AG09309 (cell line): ENCODE results near the gene ERH.

Experiments
- DNase-seq: peaks from one replicate; pipeline ENCODE4 v3.0.0-alpha.2; 2010; ENCODE audit warnings: low read depth
- H3K4me3 ChIP-seq: 2 replicates; pipeline ENCODE4 v1.5.1; 2011; ENCODE audit warnings: mild to moderate bottlenecking, low read depth, low read length, moderate library complexity; ENCODE audit not compliant: control insufficient read depth
- TF ChIP-seq, protein P1 (sequence below): IDR thresholded peaks from 2 replicates; pipeline ENCODE4 v1.5.1; 2011; ENCODE audit warnings: mild to moderate bottlenecking, low read depth, low read length, inconsistent platforms; ENCODE audit not compliant: insufficient read depth, control insufficient read depth; ENCODE audit errors: missing control alignments

The ERH gene

DNA sequence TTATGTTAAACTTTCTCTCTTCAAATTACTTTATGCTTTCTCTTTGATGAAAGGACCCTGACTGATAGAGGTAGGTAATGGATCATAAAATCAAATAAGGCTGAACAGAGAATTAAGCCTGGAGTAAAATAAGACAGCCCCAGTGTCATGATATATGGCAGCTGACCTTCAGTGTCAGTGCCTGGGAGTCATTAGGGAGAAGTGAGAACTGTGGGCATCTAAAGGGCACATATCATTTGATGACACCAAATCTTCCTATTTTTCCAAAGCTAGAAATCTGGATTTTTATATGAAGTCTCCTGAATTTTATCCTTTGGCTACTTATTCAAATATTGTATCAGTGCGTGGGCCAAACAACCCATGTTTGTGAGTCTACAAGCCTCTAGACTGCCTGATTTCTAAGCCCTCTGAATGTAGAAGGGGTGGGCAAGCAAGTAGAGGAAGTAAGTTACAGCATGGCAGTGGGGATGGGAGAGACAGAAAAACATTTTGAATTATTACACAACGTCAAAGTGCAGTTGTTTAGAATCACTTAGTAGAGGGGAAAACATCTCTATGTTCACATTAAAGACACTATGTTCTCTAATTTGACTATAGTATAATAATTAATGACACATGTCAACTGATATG, 10.3 kb upstream of the ERH start:
- TF ChIP-seq, protein P1, sequence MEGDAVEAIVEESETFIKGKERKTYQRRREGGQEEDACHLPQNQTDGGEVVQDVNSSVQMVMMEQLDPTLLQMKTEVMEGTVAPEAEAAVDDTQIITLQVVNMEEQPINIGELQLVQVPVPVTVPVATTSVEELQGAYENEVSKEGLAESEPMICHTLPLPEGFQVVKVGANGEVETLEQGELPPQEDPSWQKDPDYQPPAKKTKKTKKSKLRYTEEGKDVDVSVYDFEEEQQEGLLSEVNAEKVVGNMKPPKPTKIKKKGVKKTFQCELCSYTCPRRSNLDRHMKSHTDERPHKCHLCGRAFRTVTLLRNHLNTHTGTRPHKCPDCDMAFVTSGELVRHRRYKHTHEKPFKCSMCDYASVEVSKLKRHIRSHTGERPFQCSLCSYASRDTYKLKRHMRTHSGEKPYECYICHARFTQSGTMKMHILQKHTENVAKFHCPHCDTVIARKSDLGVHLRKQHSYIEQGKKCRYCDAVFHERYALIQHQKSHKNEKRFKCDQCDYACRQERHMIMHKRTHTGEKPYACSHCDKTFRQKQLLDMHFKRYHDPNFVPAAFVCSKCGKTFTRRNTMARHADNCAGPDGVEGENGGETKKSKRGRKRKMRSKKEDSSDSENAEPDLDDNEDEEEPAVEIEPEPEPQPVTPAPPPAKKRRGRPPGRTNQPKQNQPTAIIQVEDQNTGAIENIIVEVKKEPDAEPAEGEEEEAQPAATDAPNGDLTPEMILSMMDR = no peak
- no peak for DNase-seq
- H3K4me3 ChIP-seq = no peak overlapping the region

DNA sequence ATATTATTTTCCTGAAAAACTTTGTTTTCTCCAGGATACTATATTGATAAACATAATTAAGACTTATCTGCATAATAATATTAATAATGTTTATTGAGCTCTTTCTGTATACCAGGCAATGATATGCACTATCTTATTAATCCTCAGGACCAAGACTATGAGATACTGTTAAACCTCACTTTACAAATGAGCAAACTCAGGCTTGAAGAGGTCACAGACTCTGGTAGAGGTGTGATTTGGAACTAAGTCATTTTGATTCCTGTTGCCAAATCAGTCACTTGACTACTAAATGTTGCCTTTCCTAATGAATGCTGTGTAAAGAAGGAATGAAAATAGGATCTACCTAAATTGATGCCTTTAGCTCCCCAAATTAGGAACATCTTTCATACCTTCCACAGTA, 7.7 kb upstream of the ERH start:
- TF ChIP-seq, protein P1 = no peak
- no peak overlapping the region for H3K4me3 ChIP-seq
- no peak for DNase-seq

DNA sequence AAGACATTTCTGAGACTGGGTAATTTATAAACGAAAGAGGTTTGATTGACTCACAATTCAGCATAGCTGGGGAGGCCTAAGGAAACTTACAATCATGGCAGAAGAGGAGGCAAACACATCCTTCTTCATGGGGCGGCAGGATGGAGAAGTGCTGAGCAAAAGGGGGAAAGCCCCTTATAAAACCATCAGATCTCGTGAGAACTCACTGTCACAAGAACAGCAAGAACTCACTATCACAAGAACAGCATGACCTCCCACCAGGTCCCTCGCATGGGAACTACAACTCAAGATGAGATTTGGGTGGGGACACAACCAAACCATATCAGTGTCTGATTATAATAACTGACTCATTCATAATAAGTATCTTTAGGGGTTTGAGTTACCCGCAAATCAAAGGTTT, 6.8 kb upstream of the ERH start:
- no peak overlapping the region for H3K4me3 ChIP-seq
- TF ChIP-seq, protein P1 = no peak
- no peak for DNase-seq

DNA sequence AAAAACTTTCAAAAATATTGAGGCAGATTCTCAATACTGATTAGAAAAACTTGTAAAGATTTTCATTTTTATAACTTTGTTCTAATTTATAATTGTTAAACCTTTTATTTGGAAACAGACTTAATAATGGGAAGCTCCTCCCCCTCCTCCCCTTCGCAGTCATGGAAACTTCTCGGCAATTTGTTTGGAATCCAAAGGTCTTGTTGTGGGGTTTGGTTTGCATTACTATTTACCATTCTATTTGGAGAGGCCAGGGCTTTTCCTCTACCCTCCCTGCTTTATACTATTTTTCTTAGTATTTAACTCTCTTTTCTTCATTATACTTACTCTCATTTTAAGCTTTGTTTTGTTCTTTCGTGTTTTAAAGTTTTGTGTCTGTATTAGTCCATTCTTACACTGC, 6.4 kb upstream of the ERH start:
- no peak for DNase-seq
- TF ChIP-seq, protein P1 = no peak
- no peak overlapping the region for H3K4me3 ChIP-seq

DNA sequence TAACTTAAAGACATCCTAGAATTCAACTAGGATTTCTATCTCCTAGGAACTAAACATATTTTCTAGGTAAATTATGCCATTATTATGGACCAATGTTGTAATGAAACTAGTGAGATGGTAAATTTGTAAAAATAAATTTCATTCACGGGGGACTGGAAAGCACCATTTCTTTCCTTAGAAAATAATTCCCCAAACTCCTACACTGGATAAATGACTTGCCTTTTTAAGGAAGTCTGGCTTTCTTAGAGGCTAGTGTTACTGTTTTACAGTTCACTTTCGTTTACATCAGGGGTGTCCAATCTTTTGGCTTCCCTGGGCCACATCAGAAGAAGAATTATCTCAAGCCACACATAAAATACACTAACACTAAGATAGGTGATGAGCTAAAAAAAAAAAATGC, 3.7 kb upstream of the ERH start:
- TF ChIP-seq, protein P1 = no peak
- no peak for DNase-seq
- H3K4me3 ChIP-seq = no peak overlapping the region

DNA sequence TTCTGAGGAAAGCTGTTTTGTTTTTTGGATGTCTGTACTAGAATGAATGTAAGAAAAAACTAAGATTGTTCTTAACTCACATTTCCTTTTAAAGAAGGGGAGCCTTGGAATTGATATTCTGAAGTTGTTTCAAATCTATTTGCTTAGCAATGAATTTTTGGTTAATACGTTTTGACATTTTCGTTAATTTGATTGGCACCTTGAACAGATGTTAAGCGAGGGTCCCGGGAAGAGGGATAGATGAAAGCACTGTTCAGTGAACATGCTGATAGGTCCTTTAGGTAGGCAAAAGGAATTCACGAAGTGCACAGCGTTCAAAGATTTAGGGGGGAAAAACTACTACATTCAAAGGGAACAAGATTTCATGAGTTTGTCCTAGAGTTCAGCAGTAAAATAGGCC, 2.1 kb upstream of the ERH start:
- peak overlapping the region; percentile 16 for H3K4me3 ChIP-seq
- TF ChIP-seq, protein P1 = no peak
- DNase-seq = no peak

DNA sequence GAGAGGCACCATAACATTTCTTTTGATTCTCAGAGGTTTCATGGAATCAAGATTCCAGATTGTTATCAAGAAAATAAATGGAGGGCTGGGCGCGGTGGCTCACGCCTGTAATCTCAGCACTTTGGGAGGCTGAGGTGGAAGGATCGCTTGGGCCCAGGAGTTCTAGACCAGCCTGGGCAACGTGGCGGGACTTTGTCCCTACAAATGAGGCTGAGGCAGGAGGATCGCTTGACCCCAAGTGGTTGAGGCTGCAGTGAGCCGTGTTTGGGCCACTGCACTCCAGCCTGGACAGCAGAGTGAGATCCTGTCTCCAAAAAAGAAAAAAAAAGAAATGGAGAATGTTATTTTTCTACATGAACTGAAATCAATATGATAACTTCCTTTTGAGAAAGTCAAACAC, 1.7 kb upstream of the ERH start:
- no peak for DNase-seq
- TF ChIP-seq, protein P1 = no peak
- peak overlapping the region; percentile 91 for H3K4me3 ChIP-seq
